ENCODE results near the gene ADRA2C.

The ADRA2C gene

DNA sequence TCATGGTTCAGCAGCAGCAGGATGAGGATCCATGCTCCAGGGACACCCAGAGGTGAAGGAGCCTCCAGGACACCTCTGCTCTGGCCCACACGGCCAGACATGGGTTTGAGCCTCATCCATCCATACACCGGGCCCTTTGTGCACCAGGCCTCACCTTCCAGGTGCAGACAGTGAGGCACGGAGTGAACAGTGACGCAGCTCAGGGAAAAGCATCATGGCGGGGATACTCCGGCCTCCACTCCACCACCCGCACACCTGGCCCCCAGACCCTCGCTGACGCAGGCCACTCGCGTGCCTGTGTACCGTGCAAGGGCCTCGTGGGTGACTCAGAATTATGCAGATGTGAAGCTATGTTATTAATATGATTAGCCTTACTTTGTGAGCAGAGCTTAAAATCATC is 33.3 kb downstream of the ADRA2C start:
- DNase-seq: no peak

DNA sequence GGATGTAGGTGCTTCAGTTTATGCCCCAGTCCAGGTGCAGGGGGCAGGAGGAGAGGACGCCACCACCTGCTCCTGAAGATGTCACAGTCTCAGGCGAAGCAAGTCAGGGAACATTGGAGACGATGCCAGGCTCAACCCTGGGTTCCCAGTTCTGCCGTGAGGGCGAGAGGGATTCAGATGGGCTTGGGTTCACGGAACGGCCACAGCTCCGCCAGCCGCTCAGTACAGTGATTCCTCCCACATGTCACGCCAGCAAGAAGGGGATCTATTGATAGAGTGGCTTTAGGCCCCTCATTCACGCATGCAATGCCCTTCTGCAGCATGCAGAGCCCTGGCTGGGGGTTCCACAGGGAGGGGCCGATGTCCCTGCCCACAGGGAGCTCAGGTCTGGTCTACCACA is 34.2 kb downstream of the ADRA2C start:
- no peak for DNase-seq

- no peak for DNase-seq
Observed at GRCh38 chr4:3801521-3801920, 35.3 kb downstream of the ADRA2C start.

DNA sequence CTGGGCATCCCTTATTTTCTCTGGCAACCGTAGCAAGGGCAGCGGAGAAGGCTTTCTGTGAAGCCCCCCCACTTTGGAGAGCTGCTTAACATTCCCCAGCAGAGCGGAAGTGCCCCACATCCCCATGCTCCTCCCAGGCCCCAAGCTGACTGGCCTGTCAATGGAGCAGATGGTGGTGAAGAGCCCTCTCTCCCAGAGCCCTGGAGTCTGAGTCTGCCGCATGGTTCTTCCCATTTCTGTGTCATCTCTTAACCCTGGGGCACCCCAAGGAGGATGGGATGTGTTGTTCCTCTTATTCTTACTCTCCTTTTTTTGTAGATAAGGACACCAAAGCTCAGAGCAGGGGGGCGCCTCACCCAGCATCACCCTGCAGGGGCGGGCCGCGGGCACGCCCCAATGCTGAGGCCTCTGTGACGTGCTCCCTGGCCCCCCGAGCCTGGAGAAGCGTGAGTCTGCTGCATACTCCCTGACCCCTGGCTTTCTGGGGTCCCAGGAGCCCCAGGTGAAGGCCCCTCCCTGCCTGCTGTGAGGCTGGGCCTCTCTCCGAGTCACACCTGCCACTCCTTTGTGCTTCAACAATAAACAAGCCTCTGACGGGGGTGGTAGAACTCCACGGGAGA is 35.9 kb downstream of the ADRA2C start:
- DNase-seq: no peak

GRCh38 chr4:3802571-3803474 is 36.6 kb downstream of the ADRA2C start:
- DNase-seq: no peak

DNA sequence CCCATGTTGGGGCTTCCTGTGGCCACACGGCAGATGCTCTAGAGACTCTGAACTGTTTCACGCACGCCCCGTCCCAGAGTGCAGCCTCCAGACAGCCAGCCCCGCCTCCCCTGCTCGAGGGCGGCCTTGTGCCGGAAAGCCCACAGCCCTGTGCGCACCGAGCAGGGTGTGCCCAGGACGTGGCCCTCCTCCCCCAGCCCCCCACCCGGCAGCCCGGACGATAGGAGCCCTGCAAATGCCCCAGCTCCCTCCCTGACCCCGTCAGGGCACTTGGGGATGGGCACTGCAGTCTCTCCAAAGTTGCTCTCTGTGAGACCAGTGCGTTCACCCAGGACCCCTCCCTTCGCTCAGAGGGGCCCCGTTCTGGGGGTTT is 37.3 kb downstream of the ADRA2C start:
- no peak for DNase-seq

GRCh38 chr4:3803946-3804345 is 37.8 kb downstream of the ADRA2C start:
- no peak for DNase-seq

- no peak for DNase-seq
Observed at GRCh38 chr4:3805026-3805425, 38.8 kb downstream of the ADRA2C start.

DNA sequence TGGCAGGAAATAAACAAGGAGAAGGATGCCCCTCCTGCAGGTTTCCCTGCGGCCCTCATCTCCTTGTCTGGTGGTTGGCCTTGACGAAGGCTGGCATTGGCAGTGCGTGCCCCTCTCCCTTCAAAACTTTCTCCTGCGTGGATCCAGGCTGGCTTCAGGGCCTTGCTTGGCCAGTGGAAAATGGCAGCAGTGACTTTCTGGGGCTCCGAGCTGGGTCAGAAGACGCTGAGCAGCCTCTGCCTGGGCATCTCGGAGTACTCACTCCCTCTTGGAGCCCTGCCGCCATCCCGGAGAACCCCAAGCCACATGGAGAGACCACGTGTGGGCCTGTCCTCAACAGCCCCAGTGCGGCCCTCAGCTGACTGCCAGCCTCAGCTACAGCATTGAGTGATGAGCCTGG is 39.5 kb downstream of the ADRA2C start:
- no peak for DNase-seq

GRCh38 chr4:3807311-3807710 is 41.1 kb downstream of the ADRA2C start:
- DNase-seq: no peak

- DNase-seq: no peak
Observed at GRCh38 chr4:3807822-3808496, 41.8 kb downstream of the ADRA2C start.

GRCh38 chr4:3808597-3808996 is 42.4 kb downstream of the ADRA2C start:
- DNase-seq: no peak

DNA sequence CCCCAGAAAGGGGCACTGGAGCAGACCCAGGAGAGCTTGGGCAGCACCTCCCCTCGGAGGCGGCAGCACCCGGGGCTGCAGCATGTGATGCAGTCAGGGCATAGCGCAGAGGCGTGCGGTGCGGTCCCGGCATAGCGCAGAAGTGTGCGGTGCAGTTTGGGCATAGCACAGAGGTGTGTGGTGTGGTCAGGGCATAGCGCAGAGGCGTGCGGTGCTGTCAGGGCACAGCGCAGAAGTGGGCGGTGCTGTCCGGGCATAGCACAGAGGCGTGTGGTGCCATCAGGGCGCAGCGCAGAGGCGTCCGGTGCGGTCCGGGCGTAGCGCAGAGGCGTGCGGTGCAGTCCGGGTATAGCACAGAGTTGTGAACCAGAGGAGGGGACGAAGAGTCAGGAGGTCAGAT is 42.8 kb downstream of the ADRA2C start:
- no peak for DNase-seq

- no peak for DNase-seq
Observed at GRCh38 chr4:3809451-3810110, 43.4 kb downstream of the ADRA2C start.

DNA sequence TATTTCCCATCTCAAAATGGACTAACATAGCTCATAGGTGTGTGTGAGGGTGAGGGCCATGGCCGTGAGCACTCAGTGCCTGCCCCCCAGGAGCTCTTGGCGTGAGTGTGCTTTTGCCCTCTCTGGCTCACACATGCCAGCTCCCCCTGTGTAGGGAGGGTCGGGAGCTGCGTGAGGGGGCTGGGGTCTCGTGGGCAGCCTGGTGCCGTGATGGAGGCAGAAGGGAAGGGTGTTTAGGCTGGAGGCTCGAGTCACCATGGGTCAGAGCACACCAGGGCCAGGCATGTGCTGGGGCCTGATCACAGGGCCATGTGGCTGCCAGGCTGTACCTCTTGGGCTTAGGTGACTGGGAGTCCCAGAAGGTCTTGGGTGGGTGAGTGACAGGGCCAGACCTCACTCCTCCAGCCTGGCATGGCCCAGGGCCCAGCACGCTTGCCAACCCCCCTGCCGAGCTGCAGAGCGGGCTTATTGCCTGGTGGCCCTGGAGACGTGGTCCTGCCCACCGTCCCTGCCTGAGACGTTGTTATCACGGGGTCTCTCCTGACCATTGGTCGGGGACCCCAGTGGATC is 44.0 kb downstream of the ADRA2C start:
- no peak for DNase-seq

DNA sequence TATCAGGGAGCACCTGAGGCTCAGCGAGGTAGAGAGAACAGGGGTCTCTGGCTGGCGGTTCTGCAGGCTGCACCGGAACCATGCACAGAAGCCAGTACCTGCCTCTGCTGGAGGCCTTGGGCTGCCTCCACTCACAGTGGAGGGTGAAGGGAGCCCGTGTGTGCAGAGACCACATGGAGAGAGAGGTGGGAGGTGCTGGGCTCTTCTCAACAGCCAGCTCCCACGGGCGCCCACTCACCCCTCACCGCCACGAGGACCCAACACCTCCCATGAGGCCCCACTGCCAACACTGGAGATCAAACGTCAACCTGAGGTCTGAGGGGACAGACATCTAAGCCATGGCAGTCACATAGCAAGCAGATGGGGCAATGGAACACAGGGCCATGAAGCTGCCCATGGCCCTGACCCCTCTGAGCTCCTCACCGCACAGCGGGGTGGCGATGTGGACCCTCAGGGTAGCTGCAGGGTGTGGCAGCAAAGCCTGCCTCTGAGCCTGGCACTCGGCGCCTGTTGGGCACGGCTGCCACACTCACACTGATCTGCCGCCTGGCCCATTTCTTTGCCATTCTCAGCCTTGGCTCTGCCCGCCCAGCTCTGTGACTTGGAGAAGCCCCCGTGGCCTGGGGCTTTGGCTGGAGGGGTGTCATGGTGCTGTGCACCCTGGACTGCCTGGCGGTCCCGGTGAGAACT is 44.8 kb downstream of the ADRA2C start:
- DNase-seq: no peak

GRCh38 chr4:3811621-3812020 is 45.4 kb downstream of the ADRA2C start:
- DNase-seq: no peak

GRCh38 chr4:3812211-3812934 is 46.2 kb downstream of the ADRA2C start:
- DNase-seq: no peak

DNA sequence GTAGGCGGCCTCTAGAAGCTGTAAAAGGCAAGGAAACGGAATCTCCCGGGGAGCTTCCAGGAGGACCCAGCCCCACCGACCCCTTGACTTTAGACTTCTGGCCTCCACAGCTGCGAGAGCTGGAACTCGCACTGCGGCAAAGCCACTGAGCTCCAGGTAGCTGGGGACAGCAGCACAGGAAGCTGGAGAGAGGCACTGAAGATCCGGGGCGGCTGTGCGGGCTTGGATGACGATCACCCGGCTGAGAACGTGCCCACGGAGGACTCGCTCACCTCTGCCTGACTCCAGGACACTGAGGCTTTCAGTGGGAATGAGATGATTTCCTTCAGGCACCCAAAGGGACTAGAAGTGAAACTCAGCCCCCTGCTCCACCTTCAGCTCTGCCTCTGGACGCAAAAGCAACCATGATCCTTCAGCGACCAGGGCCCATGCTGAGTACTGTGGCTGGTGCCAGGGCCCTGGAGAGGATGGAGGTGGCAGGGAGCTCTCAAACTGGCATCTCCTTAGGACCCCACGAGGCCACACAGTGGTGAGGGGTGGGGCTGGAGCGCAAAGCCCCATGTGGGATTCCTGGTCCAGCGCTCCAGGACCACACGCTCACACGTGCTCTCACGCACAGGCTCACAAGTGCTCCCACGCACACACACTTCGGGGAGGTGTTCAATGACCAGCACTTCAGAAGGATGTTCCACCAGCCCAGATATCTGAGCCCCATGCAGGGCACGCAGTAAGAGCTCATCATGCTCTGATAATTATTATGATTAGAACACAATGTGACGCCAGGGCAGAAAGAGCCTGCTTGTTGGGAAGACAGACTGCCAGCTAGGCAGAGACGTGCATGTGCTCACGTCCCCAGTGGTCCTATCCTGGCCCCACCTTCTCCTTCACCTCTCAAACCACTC is 47.2 kb downstream of the ADRA2C start:
- DNase-seq: no peak

DNA sequence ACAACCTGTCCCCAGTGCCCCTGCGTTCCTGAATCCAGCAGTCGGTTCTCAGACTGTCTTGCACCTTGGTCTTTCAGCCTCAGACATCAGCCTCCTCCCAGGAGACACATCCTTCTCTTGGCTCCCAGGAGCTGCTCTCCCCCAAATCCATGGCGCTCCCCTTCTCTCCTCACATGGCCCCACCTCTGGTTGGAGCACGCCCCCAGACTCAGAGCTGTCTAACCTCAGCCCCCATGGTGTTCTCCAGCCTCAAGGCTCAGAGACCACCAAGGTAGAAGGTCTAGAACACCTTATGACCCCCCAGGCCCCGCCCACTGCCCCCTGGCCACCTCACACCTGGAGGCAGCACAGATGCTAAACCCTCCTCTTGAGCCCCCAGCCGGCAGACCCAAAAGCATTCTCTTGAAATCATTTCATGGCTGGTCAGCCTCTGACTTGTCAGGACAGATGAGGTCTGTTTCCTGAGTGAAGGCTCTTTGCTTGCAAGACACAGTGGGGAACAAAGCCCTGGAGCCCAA is 47.9 kb downstream of the ADRA2C start:
- DNase-seq: no peak

All from effector CD4-positive, alpha-beta T cell (primary cell).